Esophagus muscularis mucosa (tissue), 4 donors: ENCODE results near the gene GRIK1. TPM values are rescaled to one million over a fixed set of nuclear protein-coding genes. Genes with fewer than 3 reads are reported as not detected.

Experiments
- DNase-seq: peaks from one replicate; pipeline ENCODE4 v3.0.0-alpha.2; 2017; ENCODE audit errors: extremely low spot score
- H3K27ac ChIP-seq, 4 donors: fragments of 200-600 bp; sonication (generic); replicated peaks in 1 of 4; 1 replicate in 3 of 4; 2 replicates in 1 of 4; pipeline ENCODE4 v1.5.1; 2016 to 2019; ENCODE audit warnings: mild to moderate bottlenecking in 1 of 4
- H3K27me3 ChIP-seq, 4 donors: fragments of 200-600 bp; sonication (generic); one replicate each; pipeline versions ENCODE4 v1.5.1 to v1.6.0; 2016 to 2019
- H3K36me3 ChIP-seq, 4 donors: fragments of 200-600 bp; sonication (generic); one replicate each; pipeline ENCODE4 v1.5.1; 2016 to 2019
- H3K4me1 ChIP-seq, 4 donors: fragments of 200-600 bp; sonication (generic); one replicate each; pipeline ENCODE4 v1.5.1; 2016 to 2019
- H3K4me3 ChIP-seq, 4 donors: fragments of 200-600 bp; sonication (generic); 1 replicate in 2 of 4; 2 replicates in 2 of 4; pipeline ENCODE4 v1.5.1; 2016 to 2019; ENCODE audit warnings: mild to moderate bottlenecking in 4 of 4, moderate library complexity in 1 of 4
- H3K9me3 ChIP-seq, 4 donors: fragments of 200-600 bp; sonication (generic); 1 replicate in 3 of 4; 2 replicates in 1 of 4; pipeline ENCODE4 v1.5.1; 2016 to 2019
- EP300 ChIP-seq: sonication (generic); formaldehyde crosslinking; IDR thresholded peaks from one replicate; pipeline ENCODE4 v1.6.1; 2017; ENCODE audit warnings: antibody characterized with exemption
- POLR2A ChIP-seq: fragments of 450-650 bp; IDR thresholded peaks from one replicate; pipeline ENCODE4 v1.6.1; 2017; ENCODE audit warnings: antibody characterized with exemption, moderate library complexity, mild to moderate bottlenecking, low read depth
- POLR2AphosphoS5 ChIP-seq, 2 donors: sonication (generic); formaldehyde crosslinking; IDR thresholded peaks; one replicate each; pipeline ENCODE4 v1.6.1; 2017; ENCODE audit warnings: antibody characterized with exemption in 2 of 2
- WGBS: methylation state at CpG from one replicate; pipeline ENCODE4 v1.1.5; 2018; 5-methylcytosine and 5-hydroxymethylcytosine counted together
- intact Hi-C: fragments of 100-400 bp; cut with DNase I; formaldehyde crosslinking; loops from one replicate; pipeline ENCODE4 v1.15.1; 2023
- total RNA-seq, 4 donors: library from RNA; depleted of rRNA; stranded (reverse); fragments of >200 nt; gene quantifications; one replicate each; pipeline versions ENCODE4 v1.1.0 to v1.2.1, GENCODE V29; 2016
- TF ChIP-seq, protein P1 (sequence below), 3 experiments: fragments of 200-600 bp in 2 of 3; fragments of 450-650 bp in 1 of 3; sonication (generic) in 2 of 3; IDR thresholded peaks; one replicate each; pipeline ENCODE4 v1.5.1; 2017 to 2019; ENCODE audit warnings: antibody characterized with exemption in 3 of 3, mild to moderate bottlenecking in 2 of 3, moderate library complexity in 1 of 3

GRIK1 gene
- total RNA-seq, 4 donors from 2014 or later = 0.19 to 0.40 (median 0.33) TPM; not detected in 1

DNA sequence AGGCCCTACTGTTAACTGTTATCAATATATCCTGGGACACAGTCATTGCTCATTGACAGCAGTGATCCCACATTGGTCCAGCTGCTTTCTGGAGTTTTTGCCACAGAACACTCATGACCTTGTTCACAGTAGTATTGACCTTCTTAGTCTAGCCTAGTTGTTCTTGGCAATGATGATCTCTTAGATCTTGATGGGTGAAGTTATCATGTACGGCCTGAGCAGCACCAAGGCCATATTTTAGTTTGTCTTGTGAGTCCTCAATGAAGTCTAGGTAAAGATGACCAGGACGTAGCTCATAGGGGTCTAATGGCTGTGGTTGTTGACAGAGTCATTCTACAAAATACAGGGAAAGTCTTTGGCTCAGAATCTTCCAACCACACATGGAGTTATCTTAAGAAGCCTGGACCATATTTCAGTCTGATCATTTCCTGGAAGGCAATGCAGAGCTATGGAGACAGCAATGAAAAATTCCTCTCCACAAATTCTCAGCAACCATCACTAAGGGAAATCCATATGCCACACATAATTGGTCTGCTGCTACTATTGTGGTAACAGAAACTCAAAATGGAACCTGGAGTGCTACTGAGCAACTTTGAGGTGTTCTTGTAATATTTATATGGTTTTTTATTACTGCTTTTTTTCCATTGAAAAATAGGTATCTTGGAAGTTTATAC lies 279.6 kb downstream of the GRIK1 start:
- DNase-seq = no peak
- Histone ChIP-seq H3K27me3 (no peaks in the 10 kb centered on the region), H3K9me3 (no peaks in the 10 kb centered on the region), H3K27ac (no peak overlapping the region), H3K36me3 (no peaks in the 10 kb centered on the region), H3K4me3 (no peak overlapping the region), H3K4me1 (no peaks in the 10 kb centered on the region)
- 82% methylated on average over 2 of the region's 2 CpGs for WGBS
- TF ChIP-seq POLR2A (no peak), EP300 (no peak)
- TF ChIP-seq, protein P1, sequence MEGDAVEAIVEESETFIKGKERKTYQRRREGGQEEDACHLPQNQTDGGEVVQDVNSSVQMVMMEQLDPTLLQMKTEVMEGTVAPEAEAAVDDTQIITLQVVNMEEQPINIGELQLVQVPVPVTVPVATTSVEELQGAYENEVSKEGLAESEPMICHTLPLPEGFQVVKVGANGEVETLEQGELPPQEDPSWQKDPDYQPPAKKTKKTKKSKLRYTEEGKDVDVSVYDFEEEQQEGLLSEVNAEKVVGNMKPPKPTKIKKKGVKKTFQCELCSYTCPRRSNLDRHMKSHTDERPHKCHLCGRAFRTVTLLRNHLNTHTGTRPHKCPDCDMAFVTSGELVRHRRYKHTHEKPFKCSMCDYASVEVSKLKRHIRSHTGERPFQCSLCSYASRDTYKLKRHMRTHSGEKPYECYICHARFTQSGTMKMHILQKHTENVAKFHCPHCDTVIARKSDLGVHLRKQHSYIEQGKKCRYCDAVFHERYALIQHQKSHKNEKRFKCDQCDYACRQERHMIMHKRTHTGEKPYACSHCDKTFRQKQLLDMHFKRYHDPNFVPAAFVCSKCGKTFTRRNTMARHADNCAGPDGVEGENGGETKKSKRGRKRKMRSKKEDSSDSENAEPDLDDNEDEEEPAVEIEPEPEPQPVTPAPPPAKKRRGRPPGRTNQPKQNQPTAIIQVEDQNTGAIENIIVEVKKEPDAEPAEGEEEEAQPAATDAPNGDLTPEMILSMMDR (IDR thresholded peaks at IDR 0.05) = no peak
- intact Hi-C loops = no loop called here

DNA sequence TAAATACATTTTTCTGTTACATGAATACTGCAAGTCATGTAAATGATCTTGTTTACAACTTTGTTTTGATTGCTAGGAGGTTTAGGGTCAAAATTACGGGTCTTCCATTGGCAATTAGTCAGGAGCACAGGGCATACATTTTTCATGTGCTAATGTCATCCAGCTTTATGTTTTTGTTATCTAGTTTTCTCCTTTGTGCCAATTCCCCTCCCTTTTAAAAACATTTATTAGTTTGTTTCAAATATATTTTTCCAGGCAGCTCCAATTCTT lies 280.9 kb downstream of the GRIK1 start:
- intact Hi-C loops = no loop called here
- no peak overlapping the region for H3K4me3 ChIP-seq
- H3K9me3 ChIP-seq = no peaks in the 10 kb centered on the region
- H3K36me3 ChIP-seq = no peaks in the 10 kb centered on the region
- no peaks in the 10 kb centered on the region for H3K4me1 ChIP-seq
- TF ChIP-seq EP300 (no peak), POLR2A (no peak), POLR2AphosphoS5 (IDR thresholded peaks at IDR 0.05) (no peak)
- TF ChIP-seq, protein P1 (IDR thresholded peaks at IDR 0.05) = no peak
- H3K27ac ChIP-seq = no peak overlapping the region
- no peak for DNase-seq
- H3K27me3 ChIP-seq = no peaks in the 10 kb centered on the region
- 72% methylated on average over 1 of the region's 1 CpG for WGBS

DNA sequence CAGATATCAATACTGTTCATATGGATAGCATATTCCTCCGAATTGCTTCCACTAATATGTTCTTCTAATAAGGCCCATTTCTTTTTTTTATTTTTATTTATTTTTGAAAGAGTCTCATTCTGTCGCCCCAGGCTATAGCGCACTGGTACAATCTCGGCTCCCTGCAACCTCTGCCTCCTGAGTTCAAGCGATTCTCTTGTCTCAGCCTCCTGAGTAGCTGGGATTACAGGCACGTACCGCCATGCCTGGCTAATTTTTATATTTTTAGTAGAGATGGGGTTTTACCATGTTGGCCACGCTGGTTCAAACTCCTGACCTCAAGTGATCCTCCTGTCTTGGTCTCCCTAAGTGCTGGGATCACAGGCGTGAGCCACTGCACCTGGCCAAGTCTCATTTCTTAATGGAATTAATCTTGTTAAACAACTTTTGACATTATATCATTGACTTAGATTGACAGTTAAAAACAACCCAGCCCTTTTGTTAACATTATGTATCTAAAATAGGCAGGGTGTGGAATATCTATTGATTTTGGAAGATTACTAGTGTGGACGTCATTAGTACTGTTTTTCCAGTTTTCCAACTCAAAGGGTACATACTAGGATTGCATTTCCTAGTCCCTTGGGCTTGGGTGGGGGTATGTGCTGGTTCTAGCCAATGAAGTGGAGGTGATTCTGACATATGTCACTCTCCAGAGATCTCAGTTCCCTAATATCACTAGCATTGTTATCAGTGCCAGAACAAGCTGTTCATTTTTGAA lies 281.4 kb downstream of the GRIK1 start:
- intact Hi-C loops = no loop called here
- no peak for DNase-seq
- H3K9me3 ChIP-seq = no peaks in the 10 kb centered on the region
- WGBS = 92% methylated on average over 10 of the region's 10 CpGs
- no peak for TF ChIP-seq POLR2AphosphoS5 (IDR thresholded peaks at IDR 0.05)
- no peak for TF ChIP-seq EP300
- TF ChIP-seq POLR2A = no peak
- TF ChIP-seq, protein P1 (IDR thresholded peaks at IDR 0.05) = no peak
- H3K36me3 ChIP-seq = no peaks in the 10 kb centered on the region
- H3K27ac ChIP-seq = no peak overlapping the region
- no peaks in the 10 kb centered on the region for H3K4me1 ChIP-seq
- H3K4me3 ChIP-seq = no peak overlapping the region
- no peaks in the 10 kb centered on the region for H3K27me3 ChIP-seq

DNA sequence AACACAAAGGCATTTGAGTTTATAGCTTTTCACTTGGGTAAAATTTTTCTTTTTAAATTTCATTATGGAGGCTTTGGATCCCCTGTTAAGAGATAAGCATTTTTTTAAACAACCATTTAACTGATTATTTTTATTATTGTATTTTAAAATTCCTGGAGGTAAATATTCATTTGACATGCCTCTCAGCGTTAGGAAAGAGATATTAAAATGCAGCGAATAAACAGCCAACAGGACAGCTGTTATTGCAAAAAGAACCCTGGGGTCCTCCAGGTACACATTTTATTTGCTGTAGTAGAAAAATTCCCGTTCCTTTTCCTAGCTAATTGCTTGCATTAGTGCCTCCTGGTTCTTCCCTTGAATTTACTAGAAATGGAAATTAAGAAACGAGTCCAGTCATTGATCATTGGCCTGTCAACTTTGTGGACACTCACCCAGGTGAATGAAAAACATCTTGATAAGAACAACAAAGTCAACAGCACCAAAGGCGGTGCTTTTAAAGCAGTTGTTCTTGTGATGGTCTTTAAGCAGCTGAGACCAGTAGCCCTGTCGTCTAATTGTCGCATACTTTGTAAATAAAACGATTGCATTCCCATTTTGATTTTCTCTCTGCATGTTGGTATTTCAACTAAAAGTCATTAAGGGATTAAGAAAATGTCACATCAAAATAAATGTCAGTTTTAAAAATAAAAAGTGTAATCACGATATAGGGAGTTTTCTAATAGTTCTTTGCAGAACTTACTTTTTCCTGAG lies 282.4 kb downstream of the GRIK1 start:
- no peaks in the 10 kb centered on the region for H3K9me3 ChIP-seq
- intact Hi-C loops = no loop called here

More for the DNA sequence above, 282.4 kb downstream of the GRIK1 start:
- Histone ChIP-seq H3K36me3 (no peaks in the 10 kb centered on the region), H3K27me3 (no peaks in the 10 kb centered on the region), H3K27ac (no peak overlapping the region), H3K4me3 (no peak overlapping the region), H3K4me1 (no peaks in the 10 kb centered on the region)
- DNase-seq = no peak
- TF ChIP-seq, protein P1 (IDR thresholded peaks at IDR 0.05) = no peak
- TF ChIP-seq POLR2A = no peak
- no peak for TF ChIP-seq POLR2AphosphoS5 (IDR thresholded peaks at IDR 0.05)
- no peak for TF ChIP-seq EP300
- 75% methylated on average over 9 of the region's 9 CpGs for WGBS
